Brain microvascular endothelial cell (primary cell): ENCODE data around the gene ABCF1.

ENCODE experiments used
- DNase-seq: peaks from one replicate; pipeline ENCODE4 v3.0.0-alpha.2; 2020
- H3K27ac ChIP-seq: fragments of 250-450 bp; sonication (Bioruptor Pico); 2 replicates; pipeline ENCODE4 v1.5.1; 2020; ENCODE audit warnings: mild to moderate bottlenecking, moderate library complexity
- H3K27me3 ChIP-seq: fragments of 250-450 bp; sonication (Bioruptor Pico); replicated peaks from 2 replicates; pipeline ENCODE4 v1.5.1; 2020; ENCODE audit warnings: mild to moderate bottlenecking
- H3K36me3 ChIP-seq: fragments of 250-450 bp; sonication (Bioruptor Pico); replicated peaks from 2 replicates; pipeline ENCODE4 v1.5.1; 2020; ENCODE audit warnings: mild to moderate bottlenecking
- H3K4me3 ChIP-seq: 2 replicates; pipeline ENCODE4 v1.5.1; 2011; ENCODE audit warnings: low read depth, mild to moderate bottlenecking, control low read depth, low read length, moderate library complexity
- CTCF ChIP-seq: IDR thresholded peaks from 2 replicates; pipeline ENCODE4 v1.5.1; 2011; ENCODE audit warnings: low read depth, mild to moderate bottlenecking, moderate library complexity, low read length, control low read depth, inconsistent platforms; ENCODE audit errors: missing control alignments
- in situ Hi-C: cut with HindIII; loops from 2 replicates; pipeline ENCODE4 v1.10.0; 2017; ENCODE audit warnings: low sequenced_read_pairs, low pct_ligation_motif_present

Gene ABCF1

GRCh38 chr6:30600451-30600961 is 29.3 kb downstream of the ABCF1 start:
- H3K36me3 ChIP-seq: peaks cover 55% of the 10 kb centered on the region
- in situ Hi-C loops: no loop called here
- no peaks in the 10 kb centered on the region for H3K27me3 ChIP-seq
- DNase-seq: no peak
- no peak overlapping the region for H3K27ac ChIP-seq
- no peak overlapping the region for H3K4me3 ChIP-seq
- TF ChIP-seq CTCF: no peak

- no peak for DNase-seq
- TF ChIP-seq CTCF: no peak
- H3K36me3 ChIP-seq: peaks cover 64% of the 10 kb centered on the region
- no peaks in the 10 kb centered on the region for H3K27me3 ChIP-seq
- H3K4me3 ChIP-seq: no peak overlapping the region
- in situ Hi-C loops: no loop called here
- no peak overlapping the region for H3K27ac ChIP-seq
Measured at GRCh38 chr6:30601436-30601814, 30.2 kb downstream of the ABCF1 start.

DNA sequence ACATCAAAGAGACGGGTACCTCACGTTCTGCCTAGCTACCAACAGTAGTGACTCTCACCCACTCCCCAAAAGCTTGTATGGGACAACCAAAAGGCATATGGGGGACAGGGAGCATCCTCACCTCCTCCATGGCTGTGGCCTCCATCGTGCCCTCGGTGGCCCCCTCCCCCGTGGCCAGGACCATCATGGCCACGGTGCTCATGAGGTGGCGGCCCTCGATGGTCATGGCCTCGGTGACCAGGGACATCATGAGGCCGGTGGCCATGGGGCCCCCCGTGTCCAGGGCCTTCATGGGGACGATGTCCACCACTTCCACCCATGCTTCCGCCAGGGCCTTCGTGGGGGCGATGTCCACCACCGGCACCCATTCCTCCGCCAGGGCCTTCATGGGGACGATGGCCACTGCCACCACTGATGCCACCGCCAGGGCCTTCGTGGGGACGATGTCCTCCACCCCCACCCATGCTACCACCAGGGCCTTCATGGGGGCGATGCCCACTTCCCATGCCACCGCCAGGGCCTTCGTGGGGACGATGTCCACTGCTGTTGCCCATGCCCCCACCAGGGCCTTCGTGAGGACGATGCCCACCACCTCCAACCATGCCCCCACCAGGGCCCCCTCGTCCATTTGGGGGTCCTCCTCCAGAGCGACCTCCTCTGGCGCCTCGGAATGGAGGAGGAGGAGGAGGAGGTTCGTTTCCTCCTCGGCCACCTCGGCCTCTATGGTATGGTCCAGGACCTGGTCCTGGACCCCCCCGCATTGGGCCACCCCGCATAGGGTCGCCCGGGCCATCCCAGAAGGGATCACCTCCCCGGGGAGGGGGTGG is 30.8 kb downstream of the ABCF1 start:
- Histone ChIP-seq H3K27ac (no peak overlapping the region), H3K4me3 (no peak overlapping the region), H3K36me3 (peaks cover 70% of the 10 kb centered on the region), H3K27me3 (no peaks in the 10 kb centered on the region)
- no peak for TF ChIP-seq CTCF
- DNase-seq: no peak
- in situ Hi-C loops: no loop called here

DNA sequence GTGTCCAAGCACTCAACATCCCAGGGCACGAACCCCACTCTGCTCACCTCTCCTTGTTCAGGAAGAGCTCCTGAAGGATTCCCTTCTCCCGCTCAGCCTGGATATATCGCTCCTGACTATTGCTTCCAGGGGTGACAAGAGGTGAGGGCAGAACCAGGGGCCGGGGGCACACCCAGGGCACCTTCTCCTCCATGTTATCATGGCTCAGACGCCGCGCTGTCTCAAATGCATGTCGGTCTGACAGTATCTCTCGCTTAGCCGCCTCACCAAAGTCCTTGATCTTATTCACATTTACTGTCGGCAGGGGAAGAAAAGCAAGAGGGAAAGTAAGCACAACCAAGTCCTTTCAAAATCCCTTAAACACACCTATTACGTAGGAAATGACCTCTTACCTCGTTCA is 32.7 kb downstream of the ABCF1 start:
- H3K27me3 ChIP-seq: no peaks in the 10 kb centered on the region
- H3K4me3 ChIP-seq: no peak overlapping the region
- no peak for DNase-seq
- no peak overlapping the region for H3K27ac ChIP-seq
- in situ Hi-C loops: no loop called here
- TF ChIP-seq CTCF: no peak
- H3K36me3 ChIP-seq: peaks cover 85% of the 10 kb centered on the region

DNA sequence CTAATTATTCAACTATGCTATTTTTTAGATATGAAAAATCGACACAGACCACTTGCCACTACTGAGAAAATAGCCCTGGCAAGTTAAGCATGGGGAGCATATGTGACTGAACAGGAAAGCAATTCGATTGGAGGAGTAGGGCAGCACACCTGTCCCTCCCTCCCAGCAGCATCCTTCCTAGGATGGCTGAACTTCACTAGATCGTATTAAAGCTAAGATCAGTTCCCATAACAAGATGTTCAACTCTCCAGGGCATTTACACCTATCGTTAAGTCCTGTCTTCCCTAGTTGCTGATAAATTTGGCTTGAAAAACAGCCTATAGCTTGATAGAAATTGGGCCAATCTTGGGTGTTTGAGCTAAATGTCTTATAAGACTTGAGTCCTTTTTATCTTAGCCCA is 38.8 kb downstream of the ABCF1 start:
- no peak for TF ChIP-seq CTCF
- no peak overlapping the region for H3K27ac ChIP-seq

More for the DNA sequence above, 38.8 kb downstream of the ABCF1 start:
- Histone ChIP-seq H3K27me3 (no peaks in the 10 kb centered on the region), H3K36me3 (peaks cover 50% of the 10 kb centered on the region), H3K4me3 (no peak overlapping the region)
- DNase-seq: no peak
- in situ Hi-C loops: no loop called here
